Raji (cell line): Measurements from ENCODE around the gene C6orf163.

Source experiments
- POLR2A ChIP-seq: IDR thresholded peaks from 2 replicates; pipeline ENCODE4 v1.6.1; 2011; ENCODE audit warnings: low read depth, low read length, control low read depth; ENCODE audit not compliant: insufficient read depth

Gene C6orf163

GRCh38 chr6:87349896-87350295 is 5.3 kb downstream of the C6orf163 start:
- no peak for TF ChIP-seq POLR2A

GRCh38 chr6:87350516-87350915 is 5.9 kb downstream of the C6orf163 start:
- no peak for TF ChIP-seq POLR2A

GRCh38 chr6:87351583-87351982 is 7.0 kb downstream of the C6orf163 start:
- no peak for TF ChIP-seq POLR2A

- no peak for TF ChIP-seq POLR2A
Measured at GRCh38 chr6:87356181-87356580, 11.6 kb downstream of the C6orf163 start.

- no peak for TF ChIP-seq POLR2A
Measured at GRCh38 chr6:87357479-87358196, 13.0 kb downstream of the C6orf163 start.

GRCh38 chr6:87364602-87365252 is 20.1 kb downstream of the C6orf163 start:
- TF ChIP-seq POLR2A: no peak

GRCh38 chr6:87366072-87366827 is 21.6 kb downstream of the C6orf163 start:
- TF ChIP-seq POLR2A: no peak

- no peak for TF ChIP-seq POLR2A
Measured at GRCh38 chr6:87366899-87367298, 22.3 kb downstream of the C6orf163 start.

- no peak for TF ChIP-seq POLR2A
Measured at GRCh38 chr6:87373377-87373776, 28.8 kb downstream of the C6orf163 start.

- TF ChIP-seq POLR2A: no peak
Measured at GRCh38 chr6:87375315-87375714, 30.7 kb downstream of the C6orf163 start.

GRCh38 chr6:87376643-87377042 is 32.0 kb downstream of the C6orf163 start:
- TF ChIP-seq POLR2A: no peak

- no peak for TF ChIP-seq POLR2A
Measured at GRCh38 chr6:87378947-87379346, 34.3 kb downstream of the C6orf163 start.

- TF ChIP-seq POLR2A: no peak
Measured at GRCh38 chr6:87382861-87383260, 38.2 kb downstream of the C6orf163 start.

- TF ChIP-seq POLR2A: no peak
Measured at GRCh38 chr6:87384038-87384437, 39.4 kb downstream of the C6orf163 start.

- TF ChIP-seq POLR2A: no peak
Measured at GRCh38 chr6:87384449-87384848, 39.8 kb downstream of the C6orf163 start.

- no peak for TF ChIP-seq POLR2A
Measured at GRCh38 chr6:87391334-87391733, 46.7 kb downstream of the C6orf163 start.

- TF ChIP-seq POLR2A: no peak
Measured at GRCh38 chr6:87393026-87393622, 48.5 kb downstream of the C6orf163 start.
